GM19043 (cell line): ENCODE measurements around the gene PGAP1.
"Not testable (repeated sequence)": the region's sequence is repeated elsewhere in the genome, so short reads cannot be mapped to it uniquely, and the experiment has no call there.

Source experiments
- ATAC-seq: cut with Tn5 transposase; IDR thresholded peaks from one replicate; pipeline ENCODE4 v1.9.1; 2021; ENCODE audit warnings: low read depth; ENCODE audit not compliant: unreplicated experiment

PGAP1 gene

DNA sequence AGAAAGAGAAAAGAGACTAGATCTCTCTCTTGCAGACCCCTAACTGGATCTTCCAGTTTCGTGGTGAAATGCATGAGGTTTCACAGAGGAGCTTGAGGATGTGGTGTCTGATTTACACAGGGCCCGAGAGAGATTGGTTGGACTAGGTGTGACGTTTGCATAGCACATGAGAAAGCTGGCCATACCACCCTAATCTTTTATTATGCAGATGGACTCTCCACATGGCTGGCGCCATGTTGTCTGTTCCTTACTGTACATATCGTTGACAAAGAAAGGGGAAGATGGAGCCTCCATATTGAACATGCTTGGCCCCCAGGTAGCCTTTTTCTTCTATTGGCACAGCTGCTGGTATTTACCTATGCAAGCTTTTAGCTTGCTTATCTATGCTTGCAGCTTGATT lies 27.5 kb upstream of the PGAP1 start:
- ATAC-seq, result no peak

GRCh38 chr2:196952936-196953335 lies 26.4 kb upstream of the PGAP1 start:
- no peak for ATAC-seq

DNA sequence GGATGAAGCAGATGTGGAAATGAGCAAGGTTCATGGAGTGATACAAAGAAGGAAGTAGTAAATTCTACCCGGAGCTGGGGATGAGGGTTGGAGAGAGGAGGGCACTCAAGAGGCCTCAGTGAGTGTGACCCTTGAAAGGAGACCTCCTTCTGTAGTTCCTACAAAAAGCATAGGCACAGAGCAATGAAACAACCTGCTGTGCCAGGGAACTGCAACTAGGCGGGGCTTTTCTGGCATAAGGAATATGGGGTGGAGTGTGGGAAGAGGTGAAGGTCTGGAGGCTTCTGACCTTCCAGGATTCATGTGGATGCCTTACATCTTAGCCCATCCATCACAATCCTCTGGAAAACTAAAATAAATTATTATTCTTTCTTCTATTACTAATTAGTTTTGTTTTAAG lies 25.5 kb upstream of the PGAP1 start:
- no peak for ATAC-seq

GRCh38 chr2:196949116-196949515 lies 22.6 kb upstream of the PGAP1 start:
- ATAC-seq, result no peak

DNA sequence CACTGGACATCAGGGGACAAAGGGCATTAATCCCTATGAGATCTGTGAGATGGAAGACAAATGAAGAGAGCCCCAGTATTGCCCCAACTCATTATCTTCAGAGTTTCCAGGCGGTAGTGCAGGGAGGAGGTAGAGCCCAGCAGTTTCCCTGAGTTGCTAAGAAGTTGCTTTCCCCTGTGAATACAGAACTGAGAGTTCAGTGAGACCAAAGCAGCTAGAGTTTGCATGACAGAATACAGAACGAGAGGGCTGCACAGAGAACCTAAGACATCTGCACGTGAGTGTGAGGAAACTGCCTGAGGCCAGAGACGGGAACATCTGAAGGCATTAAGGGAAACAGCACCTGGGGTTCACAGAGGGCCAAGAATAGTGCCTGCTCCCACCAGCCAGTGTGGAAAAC lies 18.1 kb upstream of the PGAP1 start:
- peak; percentile 98 for ATAC-seq

DNA sequence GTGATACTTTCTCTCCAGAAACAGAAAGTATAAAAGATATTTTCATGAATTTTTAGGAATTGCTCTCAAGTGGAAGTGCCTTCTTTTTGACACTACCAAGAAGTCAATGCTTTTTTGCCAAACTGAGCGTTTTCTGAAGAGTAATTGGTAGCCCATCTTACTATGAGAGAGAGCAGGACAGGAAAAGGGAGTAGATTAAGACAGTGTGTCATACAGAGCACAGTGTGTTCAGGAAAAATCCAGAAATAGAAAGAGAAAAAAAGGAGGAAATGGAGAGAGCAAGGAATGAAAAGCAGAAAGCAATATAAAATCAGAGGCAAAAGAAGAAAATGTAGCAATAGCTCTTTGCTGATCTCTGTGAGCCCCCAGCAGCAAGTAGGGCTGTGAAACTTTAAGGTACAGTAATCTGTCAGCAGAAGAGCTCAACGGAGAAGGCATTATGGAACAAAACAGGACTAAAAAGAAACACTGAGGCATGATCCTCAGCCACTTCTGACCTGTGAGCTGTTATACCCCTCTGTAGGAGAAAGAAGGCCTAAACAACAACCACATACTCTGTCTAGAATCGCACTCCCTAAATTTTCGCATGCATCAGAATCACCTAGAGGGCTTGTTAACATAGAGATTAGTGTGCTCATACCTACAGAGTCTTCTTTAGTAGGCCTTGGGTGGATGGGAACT lies 15.0 kb upstream of the PGAP1 start:
- no peak for ATAC-seq

DNA sequence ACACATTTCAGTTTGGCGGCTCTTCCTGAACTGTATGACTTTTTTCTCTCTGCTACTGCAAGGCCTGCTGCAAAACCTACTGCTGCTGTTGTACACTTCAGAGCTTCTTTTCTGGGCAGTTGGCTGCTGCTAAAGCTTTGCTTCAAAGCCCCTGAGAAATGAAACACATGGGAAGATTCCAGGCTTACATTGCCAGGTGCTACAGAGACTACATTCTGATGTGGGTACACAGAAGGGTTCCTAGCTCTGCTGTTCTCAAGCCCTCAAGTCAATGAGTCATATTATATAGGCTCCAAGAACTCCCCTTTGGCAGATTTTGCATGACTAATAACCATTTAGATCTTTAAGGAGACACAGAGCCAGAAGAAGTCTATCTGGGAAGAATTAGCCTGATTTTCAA lies 12.9 kb upstream of the PGAP1 start:
- ATAC-seq, result no peak

GRCh38 chr2:196935432-196935831 lies 8.9 kb upstream of the PGAP1 start:
- ATAC-seq, result no peak

- ATAC-seq, result no peak
Measured at GRCh38 chr2:196934672-196935071, 8.2 kb upstream of the PGAP1 start.

GRCh38 chr2:196931555-196931954 lies 5.0 kb upstream of the PGAP1 start:
- ATAC-seq, result no peak

DNA sequence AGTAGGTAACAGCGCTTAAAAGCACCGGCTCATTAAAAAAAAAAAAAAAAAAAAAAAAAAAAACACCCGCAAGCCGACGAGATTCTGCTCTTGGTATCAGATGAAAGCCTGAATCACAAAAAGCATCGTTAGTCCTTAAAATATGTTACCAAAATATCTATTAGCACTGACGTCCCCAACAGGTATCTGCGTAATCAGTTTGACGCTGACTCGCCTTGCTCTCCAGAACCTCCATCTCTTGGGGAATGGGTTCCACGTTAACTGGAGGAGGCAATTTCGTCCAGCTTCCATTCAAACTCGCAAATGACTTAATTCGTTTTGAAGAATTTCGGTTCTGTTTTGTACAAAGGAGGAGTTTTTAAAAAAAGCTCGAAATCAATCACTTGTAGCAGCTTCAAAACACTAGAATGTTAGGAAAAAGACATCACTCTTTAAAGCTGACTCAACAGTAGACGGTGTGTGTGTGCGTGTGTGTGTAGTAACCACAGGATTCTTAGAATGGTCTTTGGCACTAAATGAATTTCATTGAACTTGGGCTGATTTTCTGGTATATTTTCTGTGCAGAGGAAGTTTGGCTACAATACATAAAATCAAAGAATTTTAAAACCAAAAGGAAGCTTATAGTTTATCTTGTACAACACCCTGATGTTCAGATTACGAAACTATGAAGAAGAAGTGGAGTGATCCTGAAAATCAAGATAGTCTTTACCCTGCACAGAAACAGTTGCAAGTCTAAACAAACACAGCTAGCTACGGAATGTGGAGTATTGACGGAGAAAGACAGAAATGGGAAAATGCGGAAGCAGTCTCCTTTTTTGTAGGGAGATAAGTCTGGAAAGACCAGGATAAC lies 1.1 kb upstream of the PGAP1 start:
- no peak for ATAC-seq

GRCh38 chr2:196925768-196926561 lies 542 bp downstream of the PGAP1 start:
- ATAC-seq, result peak; percentile 19

DNA sequence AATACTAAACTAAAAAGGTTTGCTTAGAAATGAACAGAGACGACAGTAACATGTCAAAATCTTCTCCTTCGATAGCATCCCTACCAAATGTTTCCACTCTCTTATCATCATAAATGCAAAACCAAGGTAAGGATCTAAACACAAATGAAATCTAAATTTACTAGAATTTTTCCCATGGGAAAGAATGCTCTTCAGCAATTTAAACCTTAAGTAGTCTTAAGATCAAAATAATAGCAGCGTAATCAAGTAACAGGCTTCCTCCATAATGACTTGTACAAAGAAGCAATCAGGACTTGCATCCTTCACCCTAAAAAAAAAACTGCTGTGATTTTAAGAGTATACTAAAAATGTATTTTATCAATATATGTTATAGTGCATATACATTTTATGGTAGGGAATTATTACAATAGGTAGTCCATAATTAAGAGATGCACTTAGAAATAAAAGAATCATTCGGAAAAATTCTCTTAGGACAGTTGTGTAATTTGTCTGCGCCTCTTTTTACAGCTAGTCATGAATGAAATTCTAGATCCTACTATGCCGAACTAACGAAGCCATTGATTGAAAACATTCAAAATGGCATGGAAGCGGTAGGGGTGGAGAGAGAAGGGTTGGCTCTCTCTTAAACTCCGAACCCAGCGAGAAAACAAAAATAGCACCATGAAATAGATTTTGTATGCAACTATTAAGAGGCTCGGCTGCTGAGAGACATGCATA lies 1.3 kb downstream of the PGAP1 start:
- no peak for ATAC-seq

DNA sequence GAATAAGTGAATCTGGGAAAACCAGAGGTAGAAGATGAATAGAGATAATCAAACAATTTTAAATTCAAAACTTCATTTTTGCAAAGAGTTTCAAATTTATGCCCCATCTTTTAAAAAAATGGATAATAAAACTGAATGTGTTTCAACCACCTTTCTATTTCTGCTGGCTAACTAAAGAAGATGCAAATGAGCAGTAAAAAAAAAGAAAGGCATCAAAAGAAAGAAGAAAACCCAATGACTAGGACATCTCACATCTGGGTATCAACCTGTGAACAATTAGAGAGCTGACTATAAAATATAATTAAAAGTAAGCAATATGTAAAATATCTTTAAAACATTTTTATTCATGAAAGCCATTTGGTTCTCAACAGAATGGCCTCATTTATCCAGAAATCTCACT lies 2.5 kb downstream of the PGAP1 start:
- no peak for ATAC-seq

GRCh38 chr2:196918927-196919326 lies 7.6 kb downstream of the PGAP1 start:
- no peak for ATAC-seq

GRCh38 chr2:196917802-196918201 lies 8.7 kb downstream of the PGAP1 start:
- ATAC-seq, result no peak

DNA sequence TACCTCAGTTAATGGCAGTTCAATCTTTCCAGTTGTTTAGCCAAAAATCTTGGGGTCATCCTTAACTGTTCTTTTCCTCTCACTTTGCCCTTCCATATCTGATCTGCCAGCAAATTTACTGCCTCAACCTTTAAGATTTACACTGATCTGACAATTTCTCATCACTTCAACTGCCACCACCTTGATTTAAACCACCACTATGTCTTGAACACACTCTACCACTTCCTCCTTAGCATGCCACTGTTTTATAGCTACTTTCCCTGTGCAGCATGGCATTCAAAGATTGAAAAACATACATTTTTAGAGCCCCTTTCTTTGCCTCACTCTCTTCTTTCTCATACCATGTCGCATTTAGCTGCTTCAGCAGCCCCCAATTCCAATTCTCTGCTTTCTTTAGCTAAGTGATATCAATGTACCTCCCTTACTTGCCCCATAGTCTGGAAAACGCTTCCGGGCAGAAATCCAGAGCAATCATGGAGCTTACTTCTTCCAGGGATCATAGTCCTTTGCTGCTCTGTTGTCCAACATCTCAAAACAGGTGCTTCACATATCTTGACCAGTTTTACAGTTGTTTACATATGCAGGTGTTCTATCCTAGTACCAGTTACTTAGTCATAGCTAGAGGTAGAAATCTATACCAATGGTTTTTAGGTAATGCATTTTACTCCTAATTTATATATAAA lies 10.9 kb downstream of the PGAP1 start:
- no peak for ATAC-seq

GRCh38 chr2:196914867-196915460 lies 11.5 kb downstream of the PGAP1 start:
- ATAC-seq, result peak; percentile 88

- ATAC-seq, result no peak
Measured at GRCh38 chr2:196913691-196914090, 12.8 kb downstream of the PGAP1 start.

GRCh38 chr2:196905365-196905764 lies 21.1 kb downstream of the PGAP1 start:
- not testable (repeated sequence) for ATAC-seq
